GM19463 (cell line): ENCODE data around the gene ALPK1.

Experiments used
- ATAC-seq: cut with Tn5 transposase; IDR thresholded peaks from one replicate; pipeline ENCODE4 v1.9.1; 2021; ENCODE audit warnings: mild to moderate bottlenecking, moderate library complexity; ENCODE audit not compliant: unreplicated experiment

The ALPK1 gene

DNA sequence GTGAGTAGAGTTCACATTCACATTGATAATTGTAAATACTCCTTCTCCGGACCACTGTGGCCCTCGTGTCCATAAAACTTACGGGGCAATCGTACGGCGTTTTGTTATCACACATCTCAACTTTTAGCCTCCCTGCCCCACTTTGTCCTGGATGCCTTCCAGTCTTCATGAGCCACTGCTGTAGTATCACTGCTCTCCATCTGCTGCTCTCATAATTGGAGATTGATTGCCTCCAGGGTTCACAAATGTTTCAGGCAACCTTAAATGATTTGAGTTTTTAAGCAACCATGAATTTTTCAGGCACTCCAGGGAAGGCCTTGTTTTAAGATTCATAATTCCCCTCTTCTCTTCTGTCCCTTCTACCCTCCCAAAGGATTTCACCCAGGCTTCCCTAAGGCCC, 28.4 kb downstream of the ALPK1 start:
- ATAC-seq: no peak

GRCh38 chr4:112327965-112328733, 31.0 kb downstream of the ALPK1 start:
- peak; percentile 86 for ATAC-seq

GRCh38 chr4:112328734-112329130, 31.6 kb downstream of the ALPK1 start:
- no peak for ATAC-seq

GRCh38 chr4:112329672-112330375, 32.7 kb downstream of the ALPK1 start:
- no peak for ATAC-seq

DNA sequence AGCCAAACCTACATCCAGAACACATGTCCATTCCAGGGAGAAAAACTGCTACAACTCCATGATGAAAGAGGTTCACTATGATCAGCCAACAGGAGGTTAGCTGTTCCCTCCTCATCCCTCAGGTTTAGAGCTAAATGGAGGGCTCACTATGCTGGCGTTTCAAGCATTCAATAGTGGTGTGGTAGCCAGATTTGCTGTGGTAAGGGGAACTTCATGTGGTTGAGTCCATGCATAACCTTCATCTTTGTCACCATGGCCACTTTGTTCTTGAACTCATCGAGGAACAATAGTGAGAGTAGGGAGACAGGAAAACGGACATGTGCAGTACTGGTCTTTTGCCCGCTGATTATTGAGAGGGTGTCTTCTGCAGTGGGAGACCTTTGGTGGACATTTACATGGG, 33.8 kb downstream of the ALPK1 start:
- ATAC-seq: no peak

DNA sequence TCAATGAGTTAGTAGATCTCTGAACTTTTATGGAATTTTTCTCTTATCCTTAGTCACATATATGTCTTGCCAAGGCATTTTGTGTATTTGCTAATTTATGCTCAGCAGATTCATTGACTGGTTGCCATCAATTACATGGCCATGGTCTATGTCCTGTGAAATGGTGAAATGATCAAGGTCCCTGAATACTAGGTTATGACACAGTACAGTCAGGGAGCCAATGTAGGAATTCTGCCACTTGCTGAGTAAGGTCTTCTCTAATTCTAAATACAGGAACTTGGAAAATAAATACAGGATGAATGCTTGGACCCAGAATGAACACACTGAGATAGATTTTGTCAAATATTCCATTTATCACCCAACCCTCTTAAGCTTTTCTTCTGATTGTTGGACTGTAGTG, 35.2 kb downstream of the ALPK1 start:
- ATAC-seq: no peak

- ATAC-seq: no peak
These were observed 42.9 kb downstream of the ALPK1 start for GRCh38 chr4:112340023-112340422.

DNA sequence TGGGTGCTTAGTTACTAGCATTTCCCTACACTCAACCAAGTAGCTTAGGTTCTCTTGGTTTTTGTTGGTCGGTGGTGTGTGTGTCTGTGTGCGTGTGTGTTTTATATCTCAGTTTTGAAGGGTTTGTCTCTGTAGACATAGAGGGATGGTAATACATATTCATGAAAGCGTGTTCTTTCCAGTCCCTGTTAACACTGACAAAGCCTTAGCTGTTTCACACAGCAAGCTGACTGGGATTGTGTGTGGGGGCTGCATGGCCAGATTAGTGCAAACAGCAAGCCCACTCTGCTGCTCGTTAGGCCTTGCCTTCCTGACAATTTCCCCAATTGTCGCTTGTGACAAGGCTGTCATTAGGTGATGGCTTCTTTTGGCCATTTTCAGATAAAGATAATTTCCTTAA, 43.9 kb downstream of the ALPK1 start:
- no peak for ATAC-seq

GRCh38 chr4:112343330-112344080, 46.3 kb downstream of the ALPK1 start:
- ATAC-seq: no peak

GRCh38 chr4:112348488-112349158, 51.5 kb downstream of the ALPK1 start:
- no peak for ATAC-seq

- no peak for ATAC-seq
These were observed 55.6 kb downstream of the ALPK1 start for GRCh38 chr4:112352736-112353135.

GRCh38 chr4:112355662-112356061, 58.5 kb downstream of the ALPK1 start:
- no peak for ATAC-seq

DNA sequence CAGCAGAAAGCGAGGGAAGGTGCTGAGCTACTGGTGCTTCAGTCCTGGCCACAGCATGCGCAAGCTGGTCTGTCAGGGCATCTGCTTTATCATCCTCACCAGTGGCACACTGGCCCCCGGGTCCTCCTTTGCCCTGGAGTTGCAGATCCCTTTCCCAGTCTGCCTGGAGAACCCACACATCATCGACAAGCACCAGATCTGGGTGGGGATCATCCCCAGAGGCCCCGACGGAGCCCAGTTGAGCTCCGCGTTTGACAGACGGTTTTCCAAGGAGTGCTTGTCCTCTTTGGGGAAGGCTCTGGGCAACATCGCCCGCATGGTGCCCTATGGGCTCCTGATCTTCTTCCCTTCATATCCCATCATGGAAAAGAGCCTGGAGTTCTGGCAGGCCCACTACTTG, 60.3 kb downstream of the ALPK1 start:
- ATAC-seq: no peak

DNA sequence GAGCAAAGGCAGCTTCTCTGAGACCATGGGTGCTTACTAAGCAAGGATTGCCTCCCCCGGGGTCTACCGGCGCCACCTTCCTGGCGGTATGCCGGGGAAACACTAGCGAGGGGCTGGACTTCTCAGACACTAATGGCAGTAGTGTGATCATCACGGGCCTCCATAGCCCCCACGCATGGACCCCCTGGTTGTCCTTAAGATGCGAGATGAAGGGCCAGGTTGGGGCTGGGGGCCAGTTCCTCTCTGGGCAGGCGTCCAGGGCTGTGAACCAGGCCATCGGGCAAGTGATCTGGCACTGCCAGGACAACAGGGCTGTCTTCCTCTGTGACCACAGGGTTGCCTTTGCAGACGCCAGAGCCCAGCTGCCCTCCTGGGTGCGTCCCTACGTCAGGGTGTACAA, 60.7 kb downstream of the ALPK1 start:
- ATAC-seq: no peak

DNA sequence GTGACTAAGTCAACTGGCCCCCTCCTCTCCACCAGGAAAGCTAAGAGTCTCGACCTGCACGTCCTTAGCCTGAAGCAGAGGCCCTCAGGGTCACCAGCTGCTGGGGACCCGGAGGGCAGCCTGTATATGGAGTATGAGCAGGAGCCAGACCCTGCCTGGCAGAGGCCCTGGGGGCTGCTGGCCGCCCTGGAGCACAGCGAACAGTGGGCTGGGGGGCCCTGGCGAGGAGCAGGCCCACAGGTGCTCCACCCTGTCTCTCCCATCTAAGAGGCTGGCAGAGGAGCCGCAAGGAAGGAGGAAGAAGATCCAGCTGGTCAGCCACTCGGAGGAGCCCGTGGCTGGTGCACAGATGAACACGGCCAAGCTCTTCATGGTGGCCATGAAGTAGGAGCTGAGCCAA, 61.2 kb downstream of the ALPK1 start:
- no peak for ATAC-seq

DNA sequence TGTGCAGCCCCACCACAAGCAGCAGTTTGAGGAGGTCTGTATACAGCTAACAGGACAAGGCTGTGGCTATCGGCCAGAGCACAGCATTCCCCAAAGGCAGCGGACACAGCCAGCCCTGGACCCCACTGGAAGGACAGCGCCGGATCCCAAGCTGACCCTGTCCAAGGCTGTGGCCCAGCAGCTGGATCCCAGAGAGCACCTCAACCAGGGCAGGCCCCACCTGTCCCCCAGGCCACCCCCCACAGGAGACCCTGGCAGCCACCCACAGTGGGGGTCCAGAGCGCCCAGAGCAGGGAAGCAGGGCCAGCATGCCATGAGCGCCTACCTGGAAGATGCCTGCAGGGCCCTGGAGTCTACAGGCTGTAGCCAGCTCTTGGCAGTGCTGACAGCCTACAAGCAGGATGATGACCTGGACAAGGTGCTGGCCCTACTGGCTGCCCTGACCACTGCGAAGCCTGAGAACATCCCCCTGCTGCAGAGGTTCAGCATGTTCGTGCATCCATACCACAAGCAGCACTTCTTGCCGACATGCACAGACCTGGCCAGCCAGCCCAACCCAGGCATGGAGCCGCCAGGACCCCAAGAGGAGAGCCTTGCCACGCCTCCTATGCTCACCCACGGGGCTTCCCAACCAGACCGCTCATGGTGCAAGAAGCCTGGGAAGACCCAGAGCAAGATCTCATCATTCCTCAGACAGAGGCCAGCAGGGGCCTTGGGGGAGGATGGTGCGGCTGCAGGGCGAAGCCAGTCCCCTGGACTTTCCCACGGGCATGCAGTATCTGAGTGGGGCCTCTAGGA, 62.0 kb downstream of the ALPK1 start:
- no peak for ATAC-seq

DNA sequence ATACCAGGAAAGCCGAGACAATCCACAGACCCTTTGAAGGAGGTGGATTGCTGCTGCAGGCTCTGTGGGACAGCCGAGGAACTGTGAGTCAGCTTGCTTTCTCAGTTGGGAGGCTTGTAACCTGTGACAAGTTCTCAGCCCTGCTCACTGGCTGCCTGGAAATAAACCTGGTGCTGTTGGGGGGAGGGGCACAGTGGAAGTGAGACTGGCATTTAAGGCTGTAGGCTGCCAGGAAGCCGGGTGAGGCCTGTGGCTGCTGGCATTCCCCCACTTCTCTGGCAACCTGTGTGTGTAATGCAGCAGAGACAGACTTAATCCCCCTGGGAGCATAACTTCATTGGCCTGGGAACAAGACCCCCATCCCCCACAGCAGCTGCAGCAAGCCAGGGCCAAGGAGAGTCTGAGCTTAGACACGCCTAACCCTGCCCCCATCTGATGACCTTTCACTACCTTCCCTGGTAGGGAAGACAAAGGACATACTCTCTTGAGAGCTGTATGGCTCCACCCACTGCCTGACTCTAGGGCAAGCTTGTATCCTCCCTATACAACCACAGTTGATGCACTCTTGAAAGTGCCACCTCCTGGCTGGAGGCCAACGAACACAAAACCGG, 64.1 kb downstream of the ALPK1 start:
- ATAC-seq: peak; percentile 91

GRCh38 chr4:112370466-112370865, 73.3 kb downstream of the ALPK1 start:
- no peak for ATAC-seq

DNA sequence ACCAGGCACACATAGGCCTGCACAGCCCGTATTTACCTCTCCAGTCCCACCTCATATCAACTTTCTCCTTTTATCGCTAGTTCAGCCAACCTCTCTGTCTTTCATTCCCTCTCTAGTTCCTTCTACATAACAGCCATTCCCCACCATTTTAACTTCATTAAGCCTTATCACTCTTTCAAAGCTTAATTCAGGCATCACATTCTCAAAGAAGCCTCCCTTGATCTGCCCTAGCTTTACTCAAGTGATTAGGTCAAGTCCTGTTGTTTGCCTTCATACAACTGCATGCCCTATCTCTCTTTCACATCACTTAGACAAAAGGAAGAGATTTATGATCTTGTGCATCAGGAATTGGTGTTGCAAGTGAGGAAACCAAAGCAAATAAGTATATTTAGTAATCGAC, 74.2 kb downstream of the ALPK1 start:
- ATAC-seq: no peak

- ATAC-seq: no peak
These were observed 77.7 kb downstream of the ALPK1 start for GRCh38 chr4:112374850-112375249.
